MM.1S (cell line): ENCODE data around the gene ADRA2A.

Source experiments
- EZH2 ChIP-seq: fragments of 300-600 bp; sonication (generic); optimal IDR thresholded peaks from 2 replicates; pipeline ENCODE3; 2017; ENCODE audit warnings: low read depth, mild to moderate bottlenecking, antibody characterized with exemption, low read length, mixed read lengths
- TF ChIP-seq, protein P1 (sequence below): fragments of 300-600 bp; sonication (generic); IDR thresholded peaks from 2 replicates; pipeline ENCODE4 v1.5.1; 2016; ENCODE audit warnings: antibody characterized with exemption, low read length, mixed read lengths

DNA sequence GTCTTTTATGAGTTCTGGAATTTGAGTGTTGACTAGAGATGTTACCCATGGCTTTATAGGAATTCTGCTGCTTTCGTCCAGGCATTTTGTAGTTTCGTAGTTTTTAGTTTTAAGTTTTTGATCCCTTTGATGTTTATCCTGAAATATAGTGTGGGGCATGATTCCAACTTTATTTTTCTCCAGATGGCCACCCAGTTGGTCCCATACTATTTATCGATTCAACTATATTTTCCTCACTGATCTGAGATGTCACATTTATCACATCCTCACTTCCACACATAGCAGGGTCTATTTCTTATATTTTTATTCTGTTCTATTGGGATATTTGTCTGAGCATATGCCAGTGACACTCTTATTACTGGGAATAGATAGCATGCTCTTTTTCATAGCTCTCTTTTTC lies 33.9 kb downstream of the ADRA2A start:
- TF ChIP-seq, protein P1, sequence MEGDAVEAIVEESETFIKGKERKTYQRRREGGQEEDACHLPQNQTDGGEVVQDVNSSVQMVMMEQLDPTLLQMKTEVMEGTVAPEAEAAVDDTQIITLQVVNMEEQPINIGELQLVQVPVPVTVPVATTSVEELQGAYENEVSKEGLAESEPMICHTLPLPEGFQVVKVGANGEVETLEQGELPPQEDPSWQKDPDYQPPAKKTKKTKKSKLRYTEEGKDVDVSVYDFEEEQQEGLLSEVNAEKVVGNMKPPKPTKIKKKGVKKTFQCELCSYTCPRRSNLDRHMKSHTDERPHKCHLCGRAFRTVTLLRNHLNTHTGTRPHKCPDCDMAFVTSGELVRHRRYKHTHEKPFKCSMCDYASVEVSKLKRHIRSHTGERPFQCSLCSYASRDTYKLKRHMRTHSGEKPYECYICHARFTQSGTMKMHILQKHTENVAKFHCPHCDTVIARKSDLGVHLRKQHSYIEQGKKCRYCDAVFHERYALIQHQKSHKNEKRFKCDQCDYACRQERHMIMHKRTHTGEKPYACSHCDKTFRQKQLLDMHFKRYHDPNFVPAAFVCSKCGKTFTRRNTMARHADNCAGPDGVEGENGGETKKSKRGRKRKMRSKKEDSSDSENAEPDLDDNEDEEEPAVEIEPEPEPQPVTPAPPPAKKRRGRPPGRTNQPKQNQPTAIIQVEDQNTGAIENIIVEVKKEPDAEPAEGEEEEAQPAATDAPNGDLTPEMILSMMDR = no peak
- no peak for TF ChIP-seq EZH2
